HG02571 (cell line): ENCODE measurements around the gene TMSB4X.
A peak's percentile ranks its signal among the peaks of the same experiment; 100 is the strongest.
"Not testable (repeated sequence)": the region's sequence is repeated elsewhere in the genome, so short reads cannot be mapped to it uniquely, and the experiment has no call there.

Experiments used
- ATAC-seq: cut with Tn5 transposase; IDR thresholded peaks from one replicate; pipeline ENCODE4 v1.9.1; 2021; ENCODE audit warnings: mild to moderate bottlenecking, moderate library complexity; ENCODE audit not compliant: unreplicated experiment

The TMSB4X gene

DNA sequence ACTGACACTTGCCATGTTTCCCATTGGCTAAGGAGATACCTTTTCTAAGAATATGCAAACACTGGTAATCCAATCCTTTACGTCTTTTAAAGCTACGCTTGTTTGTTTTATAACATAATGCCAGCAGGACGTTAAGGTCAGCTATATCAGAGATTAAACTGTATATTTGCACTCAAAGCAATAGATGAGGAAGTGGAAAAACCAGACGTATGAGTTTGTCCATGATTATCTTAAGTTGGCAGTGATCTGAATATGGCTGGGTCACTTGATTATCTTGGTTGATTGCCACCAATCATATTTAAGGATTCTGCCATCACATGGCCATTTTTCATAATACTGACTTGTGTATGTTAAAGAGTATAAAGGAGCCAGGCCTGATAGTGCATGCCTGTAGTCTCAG, 19.4 kb downstream of the TMSB4X start:
- no peak for ATAC-seq

DNA sequence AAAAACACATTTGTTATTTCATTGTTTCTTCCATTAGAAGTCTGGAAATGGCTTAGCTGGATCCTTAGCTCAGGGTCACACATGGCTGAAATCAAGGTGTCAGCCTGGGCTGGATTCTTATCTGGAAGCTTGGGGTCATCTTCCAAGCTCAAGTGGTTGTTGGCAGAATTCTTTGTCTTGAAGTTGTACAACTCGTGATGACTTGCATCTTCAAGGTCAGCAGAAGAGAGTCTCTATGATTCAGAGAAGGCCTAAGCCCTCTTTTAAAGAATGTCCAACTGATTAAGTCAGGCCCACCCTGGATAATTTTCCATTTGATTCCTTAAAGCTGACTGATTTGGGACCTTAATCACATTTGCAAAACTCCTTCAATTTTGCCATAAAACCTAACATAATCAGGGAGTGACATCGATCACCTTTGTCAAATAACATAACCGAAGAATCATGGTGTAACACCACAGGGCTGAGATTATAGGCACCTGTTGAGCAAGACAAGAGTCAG, 22.1 kb downstream of the TMSB4X start:
- no peak for ATAC-seq

DNA sequence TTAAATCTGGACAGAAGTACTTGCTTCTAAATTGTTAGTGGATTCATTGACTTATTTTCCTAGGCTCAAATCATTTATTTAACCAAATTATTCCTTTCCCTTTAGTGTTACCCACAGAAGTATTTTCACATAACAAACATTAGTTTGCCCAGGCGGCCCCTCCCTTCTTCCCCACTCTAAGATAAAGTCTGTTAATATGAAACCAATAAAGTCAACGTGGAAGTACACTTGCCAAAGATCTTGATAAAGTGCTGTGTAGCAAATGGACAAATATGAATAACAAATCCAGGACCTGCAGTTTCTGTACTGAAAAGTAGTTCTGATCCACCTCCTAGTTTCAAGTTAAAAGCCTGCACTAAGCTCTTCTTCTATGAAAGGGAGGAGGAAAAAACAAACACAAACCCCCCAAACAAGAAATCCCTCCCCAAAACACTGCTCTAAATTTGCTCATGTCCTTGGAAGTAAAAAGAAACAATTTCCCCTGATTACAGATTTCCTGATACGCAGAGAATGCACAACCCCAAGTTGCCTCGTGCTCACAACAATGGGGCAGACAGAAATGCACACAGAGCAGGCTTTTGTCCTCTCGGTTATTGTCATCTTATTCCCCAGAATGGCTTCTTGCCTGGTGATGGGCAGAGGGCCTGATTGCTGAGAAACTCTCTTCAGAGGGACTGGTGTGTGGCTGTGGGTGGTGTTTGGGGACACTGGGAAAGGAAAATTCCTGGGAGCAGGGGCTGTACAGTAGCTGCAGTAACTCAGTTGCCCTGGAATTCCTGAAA, 23.2 kb downstream of the TMSB4X start:
- ATAC-seq, result no peak

DNA sequence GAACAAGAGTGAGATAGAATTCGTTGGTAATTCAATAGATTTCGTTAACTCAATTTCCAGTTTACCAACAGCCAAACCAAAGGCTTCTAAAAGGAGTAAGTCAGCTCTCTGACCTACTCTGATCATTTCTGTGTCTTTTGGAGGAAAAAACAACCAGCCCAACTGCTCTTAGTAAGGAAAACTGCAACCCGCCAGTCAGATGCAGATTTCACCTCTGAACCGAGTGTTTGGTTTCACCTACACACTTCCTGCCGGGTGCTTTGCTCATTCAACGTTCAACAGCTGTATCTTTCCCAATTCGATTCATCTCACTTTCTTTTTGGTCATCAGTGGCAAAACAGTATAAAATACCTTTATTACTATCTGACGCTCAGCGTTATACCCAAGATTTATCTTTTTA, 24.5 kb downstream of the TMSB4X start:
- peak; percentile 40 for ATAC-seq

DNA sequence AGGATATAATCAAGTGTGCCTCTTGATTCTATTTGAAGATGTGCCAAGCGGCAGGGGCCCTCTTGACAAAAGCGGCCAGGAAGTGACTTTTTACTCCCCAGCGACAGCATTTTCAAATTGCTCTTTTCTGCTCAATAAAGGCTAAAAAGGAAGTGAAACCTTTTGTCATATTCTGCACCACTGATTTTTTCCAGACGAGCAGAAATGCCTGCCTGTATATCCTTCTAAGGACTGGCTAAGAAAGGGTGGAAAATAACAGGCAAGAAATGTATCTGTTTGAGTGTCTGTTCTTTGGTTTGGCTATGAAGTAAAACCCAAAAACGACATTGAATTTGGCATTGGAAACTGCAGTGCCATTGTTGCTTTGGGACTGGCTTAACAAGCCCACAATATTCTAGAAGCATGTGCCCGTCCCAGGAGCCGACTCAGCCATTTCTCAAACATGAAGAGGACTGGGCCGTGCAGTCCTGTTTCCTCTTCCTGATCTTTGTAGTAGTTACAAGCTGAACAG, 25.4 kb downstream of the TMSB4X start:
- peak; percentile 44 for ATAC-seq

DNA sequence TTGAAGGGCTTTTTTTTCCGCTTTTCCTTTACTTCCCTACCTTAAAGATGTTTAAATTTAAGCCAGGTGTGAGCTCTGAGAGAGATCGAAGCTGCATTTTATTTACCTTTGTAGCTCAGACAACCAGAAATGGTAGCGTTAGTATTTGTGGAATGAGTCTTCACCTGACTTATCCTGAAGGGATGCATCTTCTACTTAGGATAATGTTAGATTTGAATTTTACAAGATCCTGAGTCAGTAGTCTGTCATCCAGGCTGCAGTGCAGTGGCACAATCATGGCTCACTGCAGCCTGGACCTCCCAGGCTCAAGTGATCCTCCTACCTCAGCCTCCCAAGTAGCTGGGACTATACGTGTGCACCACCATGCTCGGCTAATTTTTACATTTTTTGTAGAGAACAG, 26.2 kb downstream of the TMSB4X start:
- no peak for ATAC-seq

DNA sequence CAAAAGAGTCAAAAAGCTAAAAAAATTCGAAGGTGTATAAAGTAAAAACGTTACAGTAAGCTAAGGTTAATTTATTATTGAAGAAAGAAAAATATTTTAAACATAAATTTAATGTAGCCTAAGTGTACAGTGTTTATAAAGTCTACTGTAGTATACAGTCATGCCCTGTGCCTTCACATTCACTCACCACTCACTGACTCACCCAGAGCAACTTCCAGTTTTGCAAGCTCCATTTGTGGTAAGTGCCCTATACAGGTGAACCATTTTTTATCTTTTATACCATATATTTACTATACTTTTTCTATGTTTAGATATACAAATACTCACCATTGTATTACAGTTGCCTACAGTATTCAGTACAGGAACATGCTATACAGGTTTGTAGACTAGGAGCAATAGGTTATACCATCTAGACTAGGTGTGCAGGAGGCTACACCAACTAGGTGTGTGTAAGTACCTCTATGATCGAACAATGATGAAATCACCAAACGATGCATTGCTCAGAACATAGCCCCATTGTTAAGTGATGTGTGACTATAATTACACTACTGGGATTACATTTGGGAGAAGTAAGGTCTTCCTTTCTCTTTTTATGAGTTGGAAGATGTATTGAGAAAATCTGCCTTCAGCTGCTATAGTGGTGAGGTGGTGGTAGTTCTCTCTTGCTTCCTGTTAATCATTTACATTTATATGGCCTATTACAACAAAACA, 27.2 kb downstream of the TMSB4X start:
- ATAC-seq, result no peak

DNA sequence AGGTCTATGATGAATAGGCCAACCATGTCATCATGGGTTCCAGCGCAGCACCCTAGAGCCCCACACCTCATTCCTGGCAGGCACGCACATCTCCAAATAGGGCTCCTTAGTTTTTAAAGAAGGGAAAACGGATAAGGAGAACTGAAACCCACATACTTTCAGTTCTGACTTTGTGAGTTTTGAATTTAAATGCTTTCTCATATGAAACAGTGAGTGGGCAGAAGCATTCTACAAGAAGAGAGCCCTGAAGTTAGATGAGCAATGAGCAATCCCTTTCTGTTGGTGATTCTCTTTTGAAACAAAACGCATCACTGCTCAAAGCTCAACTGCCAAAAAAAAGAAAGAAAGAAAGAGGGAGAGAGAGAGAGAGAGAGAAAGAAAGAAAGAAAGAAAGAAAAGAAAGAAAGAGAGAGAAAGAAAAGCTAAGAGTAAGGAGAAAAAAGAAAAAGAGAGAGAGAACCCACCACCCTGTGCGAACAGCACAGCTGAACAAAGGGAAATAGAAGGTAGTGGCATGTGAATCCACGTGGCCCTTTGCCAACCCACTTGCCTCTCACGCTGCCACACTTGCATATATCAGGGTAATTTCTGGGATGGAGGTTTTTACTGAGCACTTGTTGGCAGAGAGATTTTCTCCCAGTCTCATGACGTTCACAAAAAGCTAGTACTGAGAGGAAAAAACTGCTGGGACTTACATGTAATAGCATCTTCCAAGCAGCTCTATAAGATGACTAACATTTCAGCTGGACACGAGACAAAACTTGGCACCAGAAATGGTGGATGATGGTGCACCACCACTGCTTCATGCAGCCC, 31.0 kb downstream of the TMSB4X start:
- ATAC-seq, result peak; percentile 65

DNA sequence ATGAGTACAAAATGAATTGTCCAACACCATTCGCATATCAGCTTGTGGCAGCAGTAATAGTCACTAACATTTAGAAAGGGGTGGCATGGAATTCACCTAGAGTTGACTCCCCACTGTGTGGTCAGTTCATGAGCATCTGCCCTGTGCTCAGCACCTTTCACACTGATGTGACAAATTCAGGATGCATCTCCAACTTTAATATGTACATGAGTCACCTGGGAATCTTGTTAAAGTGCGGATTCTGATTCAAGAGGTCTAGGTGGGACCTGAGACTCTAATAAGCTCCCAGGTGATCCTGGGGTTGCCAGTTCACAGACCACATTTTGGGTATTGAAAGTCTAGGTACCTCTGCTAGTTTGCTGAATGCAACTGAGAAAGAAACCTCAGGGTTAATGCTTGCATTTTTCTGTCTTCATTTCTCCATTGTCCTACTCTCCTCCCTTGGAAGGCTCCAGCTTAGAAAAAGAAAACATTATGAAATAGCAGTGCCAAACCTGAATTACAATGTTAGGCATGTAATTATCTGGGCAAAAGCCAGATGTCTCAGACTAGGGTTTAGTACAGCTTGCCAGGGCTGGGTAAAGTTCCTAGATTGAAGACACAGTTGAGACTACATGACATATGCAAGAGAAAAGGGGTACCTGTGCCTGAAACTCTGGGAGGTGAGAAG, 32.7 kb downstream of the TMSB4X start:
- ATAC-seq, result no peak

DNA sequence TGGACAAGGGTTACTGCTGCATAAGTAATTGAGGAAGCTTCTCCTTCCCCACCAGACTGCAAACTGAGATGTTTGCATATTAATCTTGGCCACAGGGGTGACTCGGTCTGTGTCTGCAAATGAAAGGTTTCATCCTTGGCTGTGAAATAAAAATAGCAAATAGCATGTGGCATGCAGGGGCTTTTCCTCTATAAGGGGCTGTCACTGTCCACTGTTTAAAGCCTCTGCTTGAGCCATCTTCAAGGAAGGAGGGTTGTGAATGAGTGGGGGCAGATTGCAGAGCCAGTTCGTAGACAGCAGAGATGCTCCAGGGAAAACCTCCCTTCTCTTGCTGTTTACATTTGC, 33.3 kb downstream of the TMSB4X start:
- no peak for ATAC-seq

DNA sequence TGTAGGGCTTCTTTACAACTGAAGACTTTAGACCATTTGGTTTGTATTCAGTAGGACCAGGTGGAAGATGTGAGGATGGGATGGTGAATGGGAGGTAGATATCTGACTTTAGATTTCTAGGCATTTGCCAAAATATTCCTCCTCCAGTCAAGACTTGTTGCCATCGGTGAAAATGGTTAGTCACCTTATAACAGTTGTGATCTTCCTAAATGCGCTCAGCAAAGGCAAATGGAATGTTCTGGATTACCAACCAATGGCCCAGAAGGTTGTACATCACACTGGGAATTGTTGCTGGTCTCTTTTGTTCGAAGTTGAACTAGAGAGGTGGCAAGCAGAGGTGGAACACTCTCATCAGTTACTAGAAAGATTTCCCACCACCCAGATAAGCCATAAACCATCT, 33.9 kb downstream of the TMSB4X start:
- ATAC-seq, result no peak

DNA sequence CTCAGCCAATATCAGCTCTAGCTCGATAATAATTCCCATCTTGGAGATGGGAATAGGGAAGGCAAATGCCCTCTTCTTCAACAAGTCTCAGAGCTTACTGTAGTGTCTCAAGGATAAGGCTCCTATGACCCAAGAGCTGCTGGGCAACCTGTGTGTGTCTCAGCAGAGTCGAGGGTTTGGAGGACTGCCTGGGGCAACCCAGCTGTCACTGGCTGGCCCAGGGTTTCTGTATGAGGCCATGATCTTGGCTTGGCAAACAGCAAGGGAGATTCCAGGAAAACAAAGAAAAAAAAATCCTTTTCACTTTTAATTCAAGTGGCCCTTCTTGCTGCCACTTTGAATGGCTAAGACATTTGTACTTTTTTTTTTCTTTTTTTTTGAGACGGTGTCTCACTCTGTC, 34.4 kb downstream of the TMSB4X start:
- ATAC-seq, result no peak

DNA sequence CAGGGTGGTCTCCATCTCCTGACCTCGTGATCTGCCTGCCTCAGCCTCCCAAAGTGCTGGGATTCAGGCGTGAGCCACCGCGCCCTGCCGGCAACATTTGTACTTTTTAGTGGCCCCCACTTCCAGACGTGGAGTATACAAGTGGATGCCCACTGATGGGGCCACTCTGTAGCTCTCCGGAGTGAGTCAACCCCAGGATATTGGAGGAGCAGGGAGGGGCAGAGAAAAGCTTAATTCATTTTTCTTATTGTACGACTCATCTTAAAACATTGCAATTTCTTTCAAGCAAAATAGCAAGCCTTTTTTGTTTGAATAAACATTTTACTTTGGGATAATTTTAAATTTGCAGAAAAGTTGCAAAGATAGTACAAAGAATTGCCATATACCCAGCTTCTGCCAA, 34.9 kb downstream of the TMSB4X start:
- ATAC-seq, result no peak

DNA sequence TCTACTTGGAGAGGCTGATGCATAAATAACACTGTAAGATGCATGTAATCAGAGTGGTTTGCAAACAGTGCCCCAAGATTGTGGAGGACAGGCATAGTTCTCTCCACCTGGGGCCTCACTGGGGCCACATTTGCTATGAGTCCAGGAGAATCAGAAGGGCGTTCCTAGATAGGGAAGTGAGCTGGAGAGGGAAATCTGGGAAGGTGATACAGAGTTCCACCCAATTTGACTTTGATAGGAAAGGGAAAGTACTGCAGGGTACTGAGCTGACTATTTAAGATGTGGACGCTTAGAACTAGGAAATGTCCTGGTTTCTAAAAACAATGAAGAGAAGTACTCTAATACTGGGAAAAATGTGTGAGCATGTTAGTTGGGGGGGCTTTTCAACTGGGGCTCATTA, 35.6 kb downstream of the TMSB4X start:
- ATAC-seq, result no peak

DNA sequence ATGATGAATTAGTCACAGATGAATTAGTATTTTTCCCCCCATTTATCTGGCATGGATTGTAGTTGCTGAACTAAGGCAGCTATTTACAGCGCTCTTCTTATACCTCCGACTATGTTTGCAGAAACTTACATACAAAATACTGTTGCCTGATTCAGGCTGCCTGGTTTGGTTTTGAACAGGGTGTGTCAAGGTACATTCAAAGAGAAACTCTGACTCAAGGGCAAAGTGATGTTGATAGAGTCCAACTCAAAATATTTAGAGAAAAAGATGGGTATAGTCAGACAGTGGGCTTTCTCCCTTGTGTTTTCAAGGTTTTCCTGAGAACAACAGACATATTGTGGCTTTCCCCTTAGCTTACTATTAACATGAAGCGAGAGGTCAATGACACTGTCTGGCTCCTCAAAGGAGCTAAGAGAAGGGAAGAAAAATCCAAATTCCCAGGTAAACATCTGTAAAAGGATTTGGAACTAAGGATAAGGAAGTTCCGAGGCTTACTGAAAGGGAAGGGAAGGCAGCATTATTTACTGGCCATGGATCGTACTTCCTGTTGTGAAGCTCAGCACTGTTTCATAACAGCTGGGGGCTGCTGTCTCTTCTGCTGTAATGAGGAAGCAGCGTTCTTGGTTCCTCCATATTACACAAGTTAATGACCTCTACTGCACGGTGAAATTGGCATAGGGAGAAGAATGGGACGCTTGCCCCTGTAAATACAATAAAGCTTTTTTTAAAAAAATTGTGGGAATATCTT, 38.6 kb downstream of the TMSB4X start:
- ATAC-seq, result peak; percentile 64

DNA sequence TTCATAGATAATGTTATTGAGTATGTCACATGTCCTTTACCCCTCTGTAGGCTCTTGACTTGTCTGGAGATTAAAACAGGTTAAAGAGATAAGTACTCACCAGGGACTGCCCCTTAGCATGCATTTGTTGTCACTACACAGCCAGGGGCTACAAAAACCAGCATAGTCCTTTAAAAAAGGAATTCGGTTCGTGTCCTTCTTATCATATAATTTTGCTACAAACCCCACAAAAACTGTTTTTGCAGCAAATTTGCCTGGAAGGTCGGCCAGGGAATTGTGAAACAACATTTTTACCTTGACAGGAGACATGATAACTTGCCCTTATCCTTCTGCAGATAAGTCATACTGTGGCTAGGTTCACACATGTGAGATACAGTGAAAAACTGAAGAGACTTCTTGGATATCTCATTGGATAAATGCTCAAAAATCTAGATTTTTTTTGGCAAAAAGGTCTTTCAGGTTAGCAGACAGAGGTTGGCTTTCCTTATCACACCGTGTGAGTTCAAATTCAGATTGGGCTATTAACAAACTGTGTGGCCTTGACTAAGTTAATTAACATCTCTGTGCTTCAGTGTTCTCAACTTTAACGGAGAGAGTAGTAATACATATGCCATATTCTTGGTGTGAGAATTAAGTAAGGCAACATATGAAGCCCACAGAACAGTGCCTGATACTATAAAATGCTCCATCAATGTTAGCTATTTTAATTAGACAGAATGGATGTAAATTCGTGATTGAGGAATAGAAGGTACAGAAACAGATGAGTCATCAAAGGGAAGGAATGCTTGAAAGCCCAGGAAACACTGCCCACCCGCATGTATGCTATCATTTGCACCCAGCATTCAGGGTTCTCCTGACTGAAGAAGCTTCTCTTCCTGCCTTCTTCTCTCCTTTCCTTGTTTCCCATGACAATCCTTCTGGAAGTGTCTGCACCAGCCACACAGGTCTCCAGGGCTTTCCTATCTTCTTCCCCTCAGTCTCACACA, 39.5 kb downstream of the TMSB4X start:
- peak; percentile 31 for ATAC-seq

DNA sequence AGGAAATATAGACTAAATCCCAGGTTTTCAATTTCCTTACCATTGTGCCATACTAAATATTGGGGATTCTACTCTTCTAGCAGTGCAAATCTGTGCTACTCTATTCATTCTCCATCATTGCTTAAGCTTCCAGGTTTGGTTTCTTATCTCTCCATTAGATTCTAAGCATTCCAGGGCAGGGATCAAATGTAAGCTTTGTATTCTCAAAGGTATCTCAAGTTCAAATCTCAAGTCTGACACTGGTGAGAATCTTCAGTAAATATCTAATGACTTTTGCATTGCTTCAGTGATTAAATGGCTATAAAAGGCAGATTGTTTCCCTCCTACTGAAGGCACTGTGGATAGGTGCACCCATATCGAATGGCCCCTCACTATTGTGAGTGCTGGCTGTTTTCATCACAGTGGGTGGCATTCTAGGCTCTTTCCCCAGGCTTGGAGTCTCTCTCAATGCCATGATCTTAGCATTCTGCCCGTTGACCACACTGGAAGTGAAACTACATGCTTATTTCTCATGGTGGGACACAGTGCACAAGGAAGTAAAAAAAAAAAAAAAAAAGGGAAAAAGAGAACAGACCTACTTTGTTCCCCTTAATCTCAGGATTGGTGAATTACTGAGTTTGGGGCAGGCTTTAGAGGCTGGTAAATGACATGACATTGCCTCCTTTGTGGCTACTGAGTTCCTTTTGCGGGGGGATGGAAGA, 40.8 kb downstream of the TMSB4X start:
- no peak for ATAC-seq

DNA sequence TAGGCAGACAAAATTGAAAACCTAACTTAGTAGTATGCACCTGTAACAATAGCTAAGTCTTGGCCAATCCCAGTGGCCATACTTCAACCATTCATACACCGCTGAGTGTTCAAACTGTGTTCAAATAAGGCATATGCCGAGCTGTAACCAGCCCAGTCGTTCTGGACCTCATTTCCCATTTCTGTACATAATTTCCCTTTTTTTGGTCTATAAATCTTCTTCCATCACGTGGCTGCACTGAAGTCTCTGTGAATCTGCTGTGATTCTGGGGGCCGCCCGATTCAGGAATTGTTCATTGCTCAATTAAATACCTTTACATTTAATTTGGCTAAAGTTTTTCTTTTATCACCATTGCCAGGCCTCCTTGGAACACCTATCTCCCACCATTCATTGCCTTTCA, 41.8 kb downstream of the TMSB4X start:
- not testable (repeated sequence) for ATAC-seq
